ENCODE data around the gene SERPINC1. TPM values are rescaled to one million over a fixed set of nuclear protein-coding genes. Genes with fewer than 3 reads are reported as not detected.

The SERPINC1 gene
- total and polyA plus RNA-seq, 2 of the 13 experiments (the other 11 are each of a cell fraction or from before 2014, with no cell fraction given) = 142 to 205 TPM

GRCh38 chr1:173867753-173868265, 49.3 kb downstream of the SERPINC1 start, which contains the start of gene GAS5 (continued):
- TF ChIP-seq ZFAT (CRISPR knock-in tag; conservative IDR thresholded peaks at IDR 0.05) (no peak), NFATC3 (CRISPR knock-in tag; IDR thresholded peaks at IDR 0.05) (no peak), FOXK2 (IDR thresholded peaks at IDR 0.05) (no peak), IRF2 (CRISPR knock-in tag; IDR thresholded peaks at IDR 0.05) (no peak), RERE (CRISPR knock-in tag; IDR thresholded peaks at IDR 0.05; ENCODE audit: low read depth) (no peak; the same call in 1 of the 2 replicates), TRIM24 (CRISPR knock-in tag; IDR thresholded peaks at IDR 0.05) (no peak), ZNF577 (CRISPR knock-in tag; IDR thresholded peaks at IDR 0.05; ENCODE audit: borderline replicate concordance, low read depth) (no peak), U2AF1 (optimal IDR thresholded peaks at IDR 0.05; ENCODE audit: low read depth, low read length) (peak; percentile 86), MTF1 (CRISPR knock-in tag; IDR thresholded peaks at IDR 0.05) (no peak), BHLHE40 (IDR thresholded peaks at IDR 0.05; ENCODE audit: low read length) (no peak), MEIS2 (CRISPR knock-in tag; IDR thresholded peaks at IDR 0.05) (no peak), ADNP (CRISPR knock-in tag; IDR thresholded peaks at IDR 0.05) (no peak), ERF (CRISPR knock-in tag; IDR thresholded peaks at IDR 0.05) (no peak; the same call in 1 of the 2 replicates), AGO1 (IDR thresholded peaks at IDR 0.05; ENCODE audit: low read depth, low read length, poor library complexity, severe bottlenecking) (no peak), ZKSCAN5 (CRISPR knock-in tag; IDR thresholded peaks at IDR 0.05) (no peak; the same call in 1 of the 2 replicates), SMC3 (IDR thresholded peaks at IDR 0.05; ENCODE audit: low read length) (peak; percentile 3; the same call in 1 of the 2 replicates), CBX2 (IDR thresholded peaks at IDR 0.05; ENCODE audit: low read depth, low read length) (0 out of 2 replicates have a peak, but pooled peaks have one; percentile 50), CBX2 (CRISPR knock-in tag; IDR thresholded peaks at IDR 0.05; ENCODE audit: low read depth) (no peak), DNMT3B (CRISPR knock-in tag; conservative IDR thresholded peaks at IDR 0.05) (peak; percentile 58; the same call in 1 of the 2 replicates), ZNF746 (CRISPR knock-in tag; IDR thresholded peaks at IDR 0.05) (no peak), TP53 (CRISPR knock-in tag; conservative IDR thresholded peaks at IDR 0.05) (0 out of 2 replicates have a peak, but pooled peaks have one; percentile 44)
- TF ChIP-seq, protein P1, sequence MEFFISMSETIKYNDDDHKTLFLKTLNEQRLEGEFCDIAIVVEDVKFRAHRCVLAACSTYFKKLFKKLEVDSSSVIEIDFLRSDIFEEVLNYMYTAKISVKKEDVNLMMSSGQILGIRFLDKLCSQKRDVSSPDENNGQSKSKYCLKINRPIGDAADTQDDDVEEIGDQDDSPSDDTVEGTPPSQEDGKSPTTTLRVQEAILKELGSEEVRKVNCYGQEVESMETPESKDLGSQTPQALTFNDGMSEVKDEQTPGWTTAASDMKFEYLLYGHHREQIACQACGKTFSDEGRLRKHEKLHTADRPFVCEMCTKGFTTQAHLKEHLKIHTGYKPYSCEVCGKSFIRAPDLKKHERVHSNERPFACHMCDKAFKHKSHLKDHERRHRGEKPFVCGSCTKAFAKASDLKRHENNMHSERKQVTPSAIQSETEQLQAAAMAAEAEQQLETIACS (CRISPR knock-in tag; IDR thresholded peaks at IDR 0.05) = peak; percentile 14; the same call in 1 of the 2 replicates
- TF ChIP-seq, protein P2, sequence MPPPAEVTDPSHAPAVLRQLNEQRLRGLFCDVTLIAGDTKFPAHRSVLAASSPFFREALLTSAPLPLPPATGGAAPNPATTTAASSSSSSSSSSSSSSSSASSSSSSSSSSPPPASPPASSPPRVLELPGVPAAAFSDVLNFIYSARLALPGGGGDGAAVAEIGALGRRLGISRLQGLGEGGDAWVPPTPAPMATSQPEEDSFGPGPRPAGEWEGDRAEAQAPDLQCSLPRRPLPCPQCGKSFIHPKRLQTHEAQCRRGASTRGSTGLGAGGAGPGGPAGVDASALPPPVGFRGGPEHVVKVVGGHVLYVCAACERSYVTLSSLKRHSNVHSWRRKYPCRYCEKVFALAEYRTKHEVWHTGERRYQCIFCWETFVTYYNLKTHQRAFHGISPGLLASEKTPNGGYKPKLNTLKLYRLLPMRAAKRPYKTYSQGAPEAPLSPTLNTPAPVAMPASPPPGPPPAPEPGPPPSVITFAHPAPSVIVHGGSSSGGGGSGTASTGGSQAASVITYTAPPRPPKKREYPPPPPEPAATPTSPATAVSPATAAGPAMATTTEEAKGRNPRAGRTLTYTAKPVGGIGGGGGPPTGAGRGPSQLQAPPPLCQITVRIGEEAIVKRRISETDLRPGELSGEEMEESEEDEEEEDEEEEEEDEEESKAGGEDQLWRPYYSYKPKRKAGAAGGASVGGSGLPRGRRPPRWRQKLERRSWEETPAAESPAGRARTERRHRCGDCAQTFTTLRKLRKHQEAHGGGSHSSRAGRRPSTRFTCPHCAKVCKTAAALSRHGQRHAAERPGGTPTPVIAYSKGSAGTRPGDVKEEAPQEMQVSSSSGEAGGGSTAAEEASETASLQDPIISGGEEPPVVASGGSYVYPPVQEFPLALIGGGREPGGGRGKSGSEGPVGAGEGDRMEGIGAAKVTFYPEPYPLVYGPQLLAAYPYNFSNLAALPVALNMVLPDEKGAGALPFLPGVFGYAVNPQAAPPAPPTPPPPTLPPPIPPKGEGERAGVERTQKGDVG (CRISPR knock-in tag; IDR thresholded peaks at IDR 0.05; ENCODE audit: borderline replicate concordance) = no peak

All from HepG2 (cell line).